GM19240 (cell line): ENCODE results near the gene GPA33.

Source experiments
- DNase-seq: peaks from one replicate; pipeline ENCODE4 v3.0.0; 2011; ENCODE audit warnings: low spot score; ENCODE audit not compliant: insufficient read length

Gene GPA33

GRCh38 chr1:167086768-167087167 is 3.4 kb downstream of the GPA33 start:
- no peak for DNase-seq

DNA sequence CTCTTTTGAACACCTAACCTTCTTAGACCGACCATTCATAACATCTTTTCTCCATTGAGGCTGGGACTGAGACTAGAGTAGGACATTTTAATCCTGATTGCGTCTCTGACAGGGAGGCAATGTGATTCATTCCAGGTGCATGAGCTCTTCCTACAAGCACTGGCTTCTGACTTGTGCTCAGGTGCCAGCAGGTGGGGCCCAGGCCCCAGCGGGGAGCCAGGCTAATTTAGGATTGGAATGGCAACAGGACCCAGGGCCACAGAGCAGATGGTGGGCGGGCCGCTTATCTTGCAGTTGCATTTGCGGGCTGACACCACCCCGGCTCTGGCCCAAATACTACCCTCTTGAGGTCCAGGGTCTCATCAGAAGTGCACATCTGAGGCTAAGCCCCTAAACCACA is 4.1 kb downstream of the GPA33 start:
- no peak for DNase-seq

DNA sequence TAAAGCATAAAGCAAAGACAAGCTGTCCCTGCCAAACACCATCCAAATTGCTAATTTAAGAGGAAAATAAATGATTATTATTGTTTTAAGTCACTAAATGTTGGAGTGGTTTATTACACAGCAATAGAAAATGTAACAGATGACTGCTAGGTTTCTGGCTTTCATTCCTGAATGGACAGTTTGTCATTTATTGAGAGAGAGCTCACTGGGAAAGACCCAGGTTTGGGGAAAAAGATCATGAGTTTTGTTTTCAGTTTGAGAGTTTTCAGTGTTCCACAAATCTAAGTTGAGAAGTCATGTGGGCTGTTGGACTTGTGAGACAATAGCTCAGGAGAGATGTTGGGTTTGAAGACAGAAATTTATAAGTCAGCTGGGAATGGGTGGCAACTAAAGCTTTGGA is 5.4 kb downstream of the GPA33 start:
- DNase-seq: no peak

DNA sequence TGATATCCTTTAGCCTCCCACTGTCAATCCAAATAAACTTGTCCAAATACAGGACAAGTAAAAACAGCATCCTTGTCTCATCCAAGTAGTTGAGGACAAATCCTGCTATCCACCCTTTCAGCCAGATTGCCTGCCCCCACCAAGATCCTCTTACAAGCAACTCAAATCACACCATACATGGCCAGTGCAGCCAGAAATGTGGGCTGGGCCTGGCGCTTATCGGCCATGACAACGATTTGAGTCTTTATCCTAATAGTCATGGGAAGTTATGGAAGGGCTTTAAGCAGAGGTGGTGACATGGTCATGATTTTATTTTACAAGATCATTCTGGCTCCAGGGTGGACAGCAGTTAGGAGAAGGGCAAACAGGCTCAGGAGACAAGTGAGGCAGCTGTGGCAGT is 6.3 kb downstream of the GPA33 start:
- no peak for DNase-seq

- DNase-seq: no peak
Measured at GRCh38 chr1:167083066-167083665, 7.0 kb downstream of the GPA33 start.

GRCh38 chr1:167082511-167083027 is 7.6 kb downstream of the GPA33 start:
- no peak for DNase-seq

- no peak for DNase-seq
Measured at GRCh38 chr1:167081594-167082156, 8.5 kb downstream of the GPA33 start.

GRCh38 chr1:167077868-167078210 is 12.3 kb downstream of the GPA33 start:
- DNase-seq: no peak

GRCh38 chr1:167077128-167077867 is 12.9 kb downstream of the GPA33 start:
- DNase-seq: no peak

GRCh38 chr1:167076136-167076710 is 14.0 kb downstream of the GPA33 start:
- no peak for DNase-seq

DNA sequence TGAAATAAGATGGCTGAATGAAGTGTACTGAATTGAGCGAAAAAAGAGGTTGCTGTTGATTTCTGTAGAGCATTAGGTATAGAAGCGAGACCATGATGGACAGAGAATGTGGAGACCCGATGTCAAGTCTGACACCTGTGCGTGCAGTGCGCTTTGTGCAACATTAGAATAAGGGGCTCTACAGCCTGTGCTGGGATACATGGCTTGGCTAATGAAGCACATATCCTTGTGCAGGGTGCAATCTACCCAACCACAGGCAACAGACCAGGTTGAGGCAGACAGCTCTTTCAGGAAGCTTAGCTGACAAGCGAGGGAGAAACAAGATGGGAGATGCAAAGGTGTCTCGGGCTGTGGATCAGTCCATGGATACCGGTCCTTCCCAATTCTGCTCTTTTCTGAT is 18.9 kb downstream of the GPA33 start:
- no peak for DNase-seq

DNA sequence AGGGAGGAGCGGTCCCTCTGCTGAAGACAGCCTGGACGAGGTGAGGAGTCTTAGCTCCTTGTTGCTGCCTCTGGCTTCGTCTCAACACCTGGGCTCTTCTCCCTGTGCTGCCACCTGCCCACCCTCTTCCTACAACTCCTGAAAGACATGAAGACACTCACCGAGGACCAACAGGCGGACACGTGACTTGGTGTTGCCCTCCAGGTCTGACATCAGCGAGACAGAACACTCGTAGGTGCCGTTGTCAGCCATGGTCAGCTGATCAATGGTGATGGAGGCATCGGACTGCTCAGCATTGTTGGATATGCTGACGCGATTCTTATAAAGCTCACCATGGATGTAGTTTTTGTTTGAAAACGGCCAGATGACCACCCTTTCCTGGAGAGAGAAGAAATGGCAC is 21.4 kb downstream of the GPA33 start:
- DNase-seq: no peak

- no peak for DNase-seq
Measured at GRCh38 chr1:167067904-167068303, 22.3 kb downstream of the GPA33 start.

DNA sequence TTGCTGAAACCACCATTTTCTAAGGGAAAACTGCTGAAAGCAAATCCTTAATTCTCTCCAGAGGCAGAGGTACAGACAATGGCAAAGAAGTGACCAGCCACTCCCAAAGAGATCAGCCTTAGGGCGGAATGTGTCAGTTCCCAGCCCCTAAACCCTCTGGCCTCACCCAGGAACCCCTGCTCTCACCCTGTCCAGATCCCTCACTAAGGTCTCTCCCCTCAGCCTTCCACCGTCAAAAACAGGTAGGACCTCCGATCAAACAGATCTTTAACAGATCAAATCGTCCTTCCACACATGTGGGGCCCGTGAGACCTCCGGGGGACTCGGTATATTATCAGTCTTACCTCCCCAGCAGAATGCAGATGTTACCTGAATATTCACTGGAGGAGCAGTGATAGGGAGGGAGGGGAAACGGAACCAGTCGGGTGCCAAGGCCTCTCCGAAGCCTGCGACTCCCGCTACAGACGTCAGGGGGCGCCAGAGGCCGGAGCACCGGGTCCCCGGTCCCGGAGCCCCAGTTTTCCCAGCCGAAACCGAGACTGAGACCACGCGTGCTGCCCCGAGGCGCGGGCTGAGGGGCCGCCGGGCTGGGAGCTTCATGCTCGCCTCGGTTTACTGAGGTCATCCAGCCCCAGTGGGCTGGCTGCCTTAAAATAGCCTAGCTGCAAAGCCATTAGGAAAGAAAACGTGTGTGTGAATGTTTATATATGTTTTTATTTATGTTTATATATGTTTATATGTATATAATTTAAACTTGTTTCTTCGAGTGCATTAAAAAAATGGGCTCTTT is 23.6 kb downstream of the GPA33 start:
- DNase-seq: peak; percentile 79

DNA sequence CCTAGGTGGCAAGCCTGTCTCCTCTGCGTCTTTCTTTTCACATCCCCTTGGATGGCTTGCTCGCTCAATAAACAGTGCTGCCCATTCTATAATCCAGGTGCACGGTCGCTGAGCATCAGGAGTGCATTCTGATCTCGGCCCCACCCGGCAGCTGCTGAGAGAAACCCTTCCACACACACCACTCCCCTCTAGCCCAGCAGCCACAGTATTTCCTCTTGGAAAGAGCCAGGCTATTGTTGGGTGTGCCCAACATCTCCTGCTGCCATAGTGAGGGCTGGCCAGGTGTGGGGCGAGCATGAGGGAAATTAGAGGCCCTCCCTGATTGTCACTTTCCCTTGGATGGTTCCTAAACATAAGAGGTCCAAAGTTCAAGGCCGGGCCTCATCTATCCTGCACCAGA is 24.7 kb downstream of the GPA33 start:
- no peak for DNase-seq

- DNase-seq: no peak
Measured at GRCh38 chr1:167064621-167065020, 25.6 kb downstream of the GPA33 start.

- no peak for DNase-seq
Measured at GRCh38 chr1:167061073-167061464, 29.1 kb downstream of the GPA33 start.

DNA sequence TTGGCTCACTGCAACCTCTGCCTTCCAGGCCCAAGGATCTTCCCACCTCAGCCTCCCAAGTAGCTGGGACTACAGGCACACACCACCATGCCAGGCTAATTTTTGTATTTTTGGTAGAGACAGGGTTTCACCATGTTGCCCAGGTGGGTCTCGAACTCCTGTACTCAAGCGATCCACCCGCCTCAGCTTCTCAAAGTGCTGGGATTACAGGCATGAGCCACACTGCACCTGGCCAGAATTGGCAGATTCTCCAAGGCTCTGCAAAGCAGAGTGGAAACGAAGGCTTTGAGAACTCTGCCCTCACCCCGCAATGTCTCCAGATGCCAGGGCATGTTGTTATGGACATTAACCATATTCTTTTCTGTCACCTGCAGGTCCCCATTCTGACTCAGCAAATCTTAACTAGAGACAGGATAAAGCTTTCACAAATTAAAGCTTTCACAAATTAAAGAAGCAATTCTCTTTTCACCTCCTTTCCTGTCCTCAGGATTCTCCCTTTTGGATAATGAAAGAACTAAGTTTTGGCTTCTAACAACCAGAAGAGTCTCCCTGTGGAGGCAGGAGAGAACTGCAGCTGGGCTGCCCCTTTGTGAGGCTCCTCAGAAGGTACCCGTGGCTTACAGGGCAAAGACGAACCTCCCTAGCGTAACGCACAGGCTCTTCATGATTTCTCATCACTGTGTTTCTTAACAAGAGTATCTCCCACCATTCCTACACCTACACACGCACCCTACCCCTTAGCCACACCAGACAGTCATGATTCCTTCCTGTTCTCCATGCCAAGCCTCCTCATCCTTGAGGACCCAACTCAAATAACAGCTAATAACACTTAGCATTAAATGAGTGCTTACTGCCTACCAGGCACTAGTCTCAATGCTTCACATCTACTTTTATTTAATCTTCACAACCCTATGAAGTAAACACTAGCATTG is 29.8 kb downstream of the GPA33 start:
- no peak for DNase-seq

DNA sequence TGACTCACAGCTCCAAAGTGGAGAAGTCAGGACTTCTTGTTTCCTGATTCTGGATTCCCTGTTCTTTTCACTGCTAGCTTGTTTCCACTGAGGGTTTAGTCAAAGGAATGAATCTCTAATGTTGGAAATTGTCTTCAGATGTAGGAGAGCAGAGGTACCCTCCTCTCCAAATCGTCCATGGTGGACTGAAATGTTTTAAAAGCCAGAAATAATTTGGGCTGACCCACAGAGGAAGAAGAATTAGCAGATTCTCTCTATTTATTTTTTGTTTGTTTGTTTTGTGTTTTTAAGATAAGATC is 30.4 kb downstream of the GPA33 start:
- no peak for DNase-seq

- peak; percentile 43 for DNase-seq
Measured at GRCh38 chr1:167059045-167059808, 30.9 kb downstream of the GPA33 start.
